Stimulated activated CD8-positive, alpha-beta memory T cell treated with anti-CD3 and anti-CD28 coated beads, Interleukin-12 subunit alpha, Interleukin-12 subunit beta, amount 100 ng/mL, for 4 hours (primary cell): Measurements from ENCODE around the gene NOL4L.

ENCODE experiments used
- DNase-seq: peaks from one replicate; pipeline ENCODE4 v3.0.0-alpha.2; 2020; ENCODE audit warnings: low read depth

NOL4L gene

DNA sequence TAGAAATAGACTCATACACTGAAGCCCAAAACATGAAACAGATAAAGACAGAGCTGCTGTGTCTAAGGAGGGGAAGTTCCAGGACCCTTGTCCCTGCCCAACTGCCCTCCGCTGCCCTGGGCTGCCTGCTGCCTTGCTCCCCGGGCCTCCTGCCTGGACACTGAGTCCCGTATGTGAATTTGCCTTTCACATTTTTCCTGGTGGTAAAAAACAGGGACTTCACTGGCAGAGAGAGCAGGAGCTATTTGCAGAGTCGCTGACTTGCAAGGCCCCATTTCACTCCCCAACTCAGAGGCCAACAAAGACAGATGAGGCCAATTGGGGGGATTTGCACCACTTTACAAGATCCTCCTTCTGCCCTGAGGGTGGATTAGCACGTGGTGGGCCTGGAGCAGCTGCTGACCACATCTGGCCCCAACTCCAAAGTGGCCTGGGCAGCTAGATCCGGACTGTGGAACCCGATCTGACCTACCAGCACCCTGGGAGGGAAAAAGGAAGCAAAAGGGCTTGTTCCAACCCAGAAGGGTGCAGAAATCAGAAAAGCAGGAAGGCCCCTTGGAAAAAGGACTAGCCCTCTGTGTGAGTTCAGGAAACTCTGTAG lies 61.4 kb downstream of the NOL4L start:
- DNase-seq: no peak

DNA sequence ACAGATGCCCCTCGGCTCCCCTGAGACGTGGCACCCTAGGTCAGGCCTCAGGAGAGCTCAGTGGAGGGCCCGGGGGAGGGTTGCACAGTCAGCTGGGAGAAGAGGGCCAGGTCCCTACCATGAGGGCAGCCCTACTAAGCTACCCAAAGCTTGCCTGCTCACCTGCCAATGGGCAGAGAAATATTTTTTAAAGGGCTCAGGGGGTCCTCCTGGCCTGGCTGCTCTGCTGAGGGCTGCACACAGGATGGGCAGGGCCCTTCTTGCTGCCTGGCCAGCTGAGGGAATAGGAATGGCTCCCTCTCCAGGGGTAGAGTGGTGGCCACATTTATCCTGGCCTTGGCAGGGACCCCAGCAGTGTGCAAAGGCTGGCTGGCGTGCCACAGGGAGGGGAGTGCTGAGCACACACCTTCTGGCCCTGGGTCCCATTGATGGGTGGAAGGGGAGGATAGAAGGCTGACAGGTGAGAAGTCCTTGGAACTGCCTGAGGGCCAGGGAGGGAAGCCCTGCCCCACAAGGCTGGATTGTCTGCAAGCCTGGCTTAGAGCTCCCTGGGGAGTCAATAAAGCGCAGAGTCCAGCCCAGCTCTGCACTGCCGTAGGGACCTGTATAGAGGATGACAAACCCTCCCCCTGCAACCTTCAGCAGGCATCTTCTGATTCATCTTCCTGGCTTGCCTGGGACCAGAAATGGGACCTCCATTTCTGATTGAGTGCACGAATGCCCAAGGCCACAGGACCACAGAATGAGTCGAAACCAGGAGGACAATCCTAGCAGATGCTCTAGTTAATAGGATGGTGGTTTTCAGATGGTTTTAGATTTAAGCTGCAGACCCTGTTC lies 62.1 kb downstream of the NOL4L start:
- no peak for DNase-seq

DNA sequence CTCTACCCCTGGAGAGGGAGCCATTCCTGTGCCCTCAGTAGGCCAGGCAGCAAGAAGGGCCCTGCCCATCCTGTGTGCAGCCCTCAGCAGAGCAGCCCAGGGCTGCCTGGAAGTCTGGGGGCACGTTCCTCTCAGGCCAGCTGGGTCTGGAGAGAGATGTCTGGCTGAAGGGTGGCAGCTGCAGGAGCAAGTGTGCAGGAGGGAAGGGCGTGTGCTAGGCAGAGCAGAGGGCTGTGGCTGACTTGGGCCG lies 62.7 kb downstream of the NOL4L start:
- no peak for DNase-seq

GRCh38 chr20:32521780-32522525 lies 63.2 kb downstream of the NOL4L start:
- no peak for DNase-seq

- no peak for DNase-seq
These were observed 64.3 kb downstream of the NOL4L start for GRCh38 chr20:32520927-32521203.

DNA sequence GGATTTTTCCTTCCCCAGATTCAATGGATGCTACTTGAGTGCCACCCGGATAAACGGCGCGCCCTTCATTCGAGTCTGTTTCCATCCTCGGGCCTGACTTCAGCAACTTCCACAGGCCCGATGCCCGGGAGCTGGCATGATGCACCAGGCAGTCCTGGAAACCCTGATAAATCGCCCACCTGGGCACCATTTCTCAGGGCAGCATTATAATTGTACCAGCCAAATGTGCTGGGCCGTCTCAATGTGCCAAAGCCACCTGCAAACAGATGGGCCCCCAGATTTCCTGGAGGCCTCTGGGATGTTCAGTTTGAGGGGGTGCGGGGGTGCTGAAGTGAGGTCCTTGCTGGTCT lies 65.8 kb downstream of the NOL4L start:
- DNase-seq: no peak

- no peak for DNase-seq
These were observed 66.3 kb downstream of the NOL4L start for GRCh38 chr20:32518593-32519380.

DNA sequence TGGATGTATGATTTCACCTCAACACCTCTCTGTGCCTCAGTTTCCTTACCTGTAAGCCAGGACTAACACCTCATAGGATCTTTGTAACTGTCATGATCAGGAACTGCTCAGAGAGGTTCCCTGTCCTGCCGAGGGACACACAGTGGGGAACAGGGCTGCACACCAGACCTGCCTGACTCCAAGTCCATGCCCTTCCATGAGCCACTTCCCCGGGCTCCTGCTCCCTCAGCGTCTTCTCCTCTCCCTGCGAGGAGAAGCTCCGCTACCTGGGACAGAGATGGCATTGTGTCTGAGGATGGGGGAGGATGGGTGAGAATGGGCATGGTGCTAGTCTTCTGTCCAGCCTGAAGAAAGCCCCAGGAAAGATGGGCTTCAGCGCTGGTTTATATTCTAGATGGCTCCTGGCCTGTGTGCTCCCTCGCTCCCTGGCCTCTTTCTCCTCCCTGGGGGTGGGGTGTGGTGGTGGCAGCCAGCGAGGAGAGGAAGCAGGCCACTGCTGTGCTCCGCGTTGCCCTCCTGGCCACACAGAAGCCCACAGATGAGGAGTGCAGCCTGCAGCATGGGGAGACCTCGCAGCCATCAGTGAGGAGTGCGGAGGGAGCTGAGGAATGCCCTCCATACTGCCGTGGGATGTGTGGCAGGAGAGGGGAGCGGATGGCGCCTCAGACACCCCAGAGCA lies 67.1 kb downstream of the NOL4L start:
- DNase-seq: no peak

DNA sequence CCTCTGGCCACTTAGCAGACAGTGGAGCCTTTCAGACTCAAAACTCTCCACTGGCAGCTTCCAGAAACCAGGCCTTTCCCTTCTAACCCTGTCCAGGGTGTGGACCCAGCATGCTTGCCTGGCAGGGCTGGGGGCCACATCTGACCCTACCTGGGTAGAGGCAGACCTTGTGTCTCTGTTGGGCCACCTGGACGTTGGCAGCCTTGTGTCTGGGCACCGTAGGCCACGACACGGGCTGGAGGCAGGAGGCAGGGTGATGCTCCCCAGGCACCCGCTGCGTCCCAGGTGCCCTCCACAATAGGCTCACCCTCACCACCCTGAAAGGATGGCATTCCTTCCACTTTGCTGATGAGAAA lies 67.6 kb downstream of the NOL4L start:
- DNase-seq: no peak

- no peak for DNase-seq
These were observed 68.3 kb downstream of the NOL4L start for GRCh38 chr20:32516583-32517517.

DNA sequence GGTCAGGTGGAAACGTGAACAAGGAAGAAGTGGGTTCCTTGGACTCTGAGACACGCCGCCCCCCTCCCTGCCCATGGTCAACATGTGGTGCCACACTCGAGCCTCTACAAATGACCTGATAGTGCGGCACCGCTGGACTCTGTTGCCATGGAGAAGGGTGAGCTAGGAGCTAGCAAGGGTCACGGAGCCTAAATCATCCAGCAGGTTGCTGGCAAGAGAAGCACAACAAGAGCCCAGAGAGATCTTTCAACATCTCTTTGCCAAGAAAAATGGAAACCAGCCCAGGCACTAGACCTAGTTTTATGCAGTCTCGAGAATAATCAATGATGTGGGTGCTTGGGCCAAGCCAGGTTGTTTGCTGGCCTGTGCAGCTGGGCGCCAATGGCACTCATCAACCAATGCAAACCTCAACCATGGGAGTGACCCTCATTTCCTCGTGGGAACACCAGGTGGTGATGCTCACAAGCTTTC lies 69.5 kb downstream of the NOL4L start:
- no peak for DNase-seq

GRCh38 chr20:32514760-32515159 lies 70.4 kb downstream of the NOL4L start:
- DNase-seq: no peak

DNA sequence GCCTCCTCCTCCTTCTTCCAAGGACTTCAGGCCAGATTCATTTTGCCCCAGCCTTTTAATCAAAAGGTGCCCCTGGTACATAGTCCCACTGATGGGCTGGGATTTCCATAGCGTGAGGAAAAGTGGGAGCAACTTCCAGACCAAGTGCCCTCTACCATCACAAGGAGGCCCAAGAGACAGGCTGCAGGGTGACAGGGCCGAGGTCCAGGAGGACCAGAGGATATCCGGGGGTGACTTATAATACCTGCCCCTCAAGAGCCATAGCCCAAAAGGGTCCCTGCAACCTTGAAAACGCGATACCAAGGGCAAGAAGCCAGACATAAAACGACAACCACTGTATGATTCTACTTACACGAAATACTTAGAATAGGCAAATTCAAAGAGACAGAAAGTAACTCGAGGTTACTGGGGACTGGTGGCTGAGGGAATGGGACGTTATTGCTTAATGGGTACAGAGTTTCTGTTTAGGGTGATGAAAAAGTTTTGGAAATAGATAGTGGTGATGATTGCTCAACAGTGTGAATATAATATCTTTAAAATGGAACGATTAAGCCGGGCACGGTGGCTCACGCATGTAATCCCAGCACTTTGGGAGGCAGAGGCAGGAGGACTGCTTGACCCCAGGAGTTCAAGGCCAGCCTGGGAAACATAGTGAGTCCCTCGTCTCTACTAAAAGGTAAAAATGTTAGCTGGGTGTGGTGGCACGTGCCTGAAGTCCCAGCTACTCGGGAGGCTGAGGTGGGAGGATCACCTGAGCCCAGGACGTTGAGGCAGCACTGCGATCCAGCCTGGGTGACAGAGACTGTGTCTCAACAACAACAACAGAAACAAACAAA lies 71.9 kb downstream of the NOL4L start:
- no peak for DNase-seq

GRCh38 chr20:32512047-32512385 lies 73.1 kb downstream of the NOL4L start:
- no peak for DNase-seq

GRCh38 chr20:32511358-32512046 lies 73.6 kb downstream of the NOL4L start:
- DNase-seq: no peak

DNA sequence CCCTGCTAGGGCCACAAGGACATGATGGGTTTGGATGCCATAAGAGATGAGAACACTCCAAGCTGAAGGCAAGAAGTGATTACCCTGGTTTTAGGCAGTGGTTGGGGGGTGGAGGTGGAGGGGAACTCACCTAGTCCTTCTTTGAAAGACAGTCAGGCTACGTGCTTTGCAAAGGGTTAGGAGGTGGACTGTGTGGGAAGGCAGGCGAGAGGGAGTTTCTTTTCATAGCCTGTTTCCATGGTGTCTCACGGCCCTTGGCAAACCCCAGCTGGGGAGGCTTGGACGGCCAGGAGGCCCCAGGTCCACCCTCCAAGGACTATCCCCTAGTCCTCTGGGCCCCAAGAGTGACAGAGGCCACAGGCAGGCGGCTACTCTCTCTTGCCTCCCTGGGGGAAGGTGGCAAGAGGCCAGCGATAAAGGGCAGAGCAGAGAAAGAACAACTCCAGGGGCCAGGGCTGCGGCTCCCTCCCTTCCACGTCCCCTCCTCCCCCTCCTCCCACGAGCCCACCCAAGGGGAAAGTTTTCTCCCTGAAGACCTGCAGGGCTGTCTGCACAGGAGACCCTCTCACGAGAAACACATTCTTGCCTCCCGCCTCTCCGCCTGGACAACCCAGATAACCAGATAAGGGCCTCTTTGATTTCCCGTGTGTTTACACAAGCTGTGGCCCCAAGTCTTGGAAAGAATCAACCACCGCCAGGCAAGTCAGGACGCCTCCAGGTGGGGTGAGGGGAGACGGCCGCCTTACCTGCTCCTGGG lies 74.4 kb downstream of the NOL4L start:
- DNase-seq: no peak

DNA sequence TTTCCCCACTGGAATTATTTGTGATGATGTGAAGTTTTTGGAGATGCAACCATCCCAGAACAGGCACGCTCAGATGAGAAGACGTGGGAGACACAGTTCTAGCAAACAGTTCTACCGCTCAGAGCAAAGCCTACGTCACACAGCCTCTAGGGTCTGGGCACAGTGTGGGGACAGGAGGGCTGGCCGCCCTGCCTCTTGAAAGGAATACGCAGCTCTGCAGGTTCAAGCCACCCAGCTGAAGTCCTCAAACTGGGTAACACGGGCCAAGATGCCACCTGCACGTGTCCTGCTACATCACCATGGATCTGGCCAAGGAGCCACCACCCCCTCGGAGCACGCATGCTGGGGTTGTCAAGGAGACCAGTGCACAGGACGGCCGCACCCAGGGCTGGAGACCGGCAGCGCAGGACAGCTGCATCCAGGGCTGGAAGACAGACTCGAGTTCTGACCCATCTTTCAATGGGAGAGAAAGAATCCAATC lies 75.0 kb downstream of the NOL4L start:
- DNase-seq: no peak

DNA sequence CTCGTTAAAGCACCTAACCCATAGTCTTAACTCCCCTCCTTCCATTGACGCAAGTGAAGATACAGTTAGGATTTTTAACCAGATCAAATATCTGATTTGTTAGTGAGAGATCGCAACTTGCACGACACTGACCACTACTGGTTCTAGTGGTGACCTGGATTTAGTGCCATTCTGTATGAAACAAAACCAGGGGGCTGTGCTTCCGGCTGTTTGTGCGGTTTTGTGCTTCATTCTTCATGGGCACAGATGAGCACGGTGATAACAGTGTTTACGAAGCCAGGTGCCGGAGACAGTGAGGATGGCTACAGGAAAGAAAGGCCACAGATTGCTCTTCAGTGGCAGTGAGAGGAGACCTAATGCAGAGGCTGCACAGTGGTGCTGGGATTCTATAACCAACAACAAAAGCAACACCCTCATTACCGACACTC lies 75.5 kb downstream of the NOL4L start:
- DNase-seq: no peak

DNA sequence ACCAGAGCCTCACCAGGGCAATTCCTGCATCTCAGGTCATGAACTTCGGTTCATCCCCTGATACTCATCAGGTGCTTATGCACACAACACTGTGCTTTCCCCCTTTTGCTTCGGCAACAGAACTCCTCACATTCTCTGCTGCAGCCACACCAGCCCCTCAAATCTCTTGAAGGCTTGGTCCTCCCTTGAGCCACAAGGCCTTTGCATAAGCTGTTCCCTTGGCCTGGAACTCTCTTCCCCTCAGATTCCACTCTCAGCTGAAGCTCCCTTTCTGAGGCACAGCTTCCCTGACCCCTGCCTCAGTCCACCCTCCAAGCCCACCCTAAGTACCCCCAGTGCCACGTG lies 76.4 kb downstream of the NOL4L start:
- DNase-seq: no peak
